Putamen (tissue), 1 donor: ENCODE results near the gene PAN3.

Experiments used
- DNase-seq: peaks from one replicate; pipeline ENCODE4 v3.0.0-alpha.2; 2016; ENCODE audit warnings: low spot score

The PAN3 gene

GRCh38 chr13:28229522-28230411 lies 91.4 kb downstream of the PAN3 start:
- no peak for DNase-seq

- DNase-seq = no peak
Measured at GRCh38 chr13:28231642-28232041, 93.3 kb downstream of the PAN3 start.

- DNase-seq = no peak
Measured at GRCh38 chr13:28237944-28238343, 99.6 kb downstream of the PAN3 start.

- no peak for DNase-seq
Measured at GRCh38 chr13:28239374-28239773, 101.0 kb downstream of the PAN3 start.

- no peak for DNase-seq
Measured at GRCh38 chr13:28245465-28245864, 107.1 kb downstream of the PAN3 start.

GRCh38 chr13:28246891-28247290 lies 108.5 kb downstream of the PAN3 start:
- no peak for DNase-seq

- DNase-seq = no peak
Measured at GRCh38 chr13:28248080-28248479, 109.7 kb downstream of the PAN3 start.

- DNase-seq = no peak
Measured at GRCh38 chr13:28250542-28250941, 112.2 kb downstream of the PAN3 start.

GRCh38 chr13:28251466-28251865 lies 113.1 kb downstream of the PAN3 start:
- DNase-seq = no peak

- no peak for DNase-seq
Measured at GRCh38 chr13:28252547-28252946, 114.2 kb downstream of the PAN3 start.

- no peak for DNase-seq
Measured at GRCh38 chr13:28257305-28257704, 119.0 kb downstream of the PAN3 start.

GRCh38 chr13:28258417-28258816 lies 120.1 kb downstream of the PAN3 start:
- no peak for DNase-seq

GRCh38 chr13:28267497-28267896 lies 129.2 kb downstream of the PAN3 start:
- no peak for DNase-seq

GRCh38 chr13:28268800-28269223 lies 130.5 kb downstream of the PAN3 start:
- DNase-seq = no peak

GRCh38 chr13:28271056-28271840 lies 132.9 kb downstream of the PAN3 start:
- DNase-seq = no peak

- no peak for DNase-seq
Measured at GRCh38 chr13:28273919-28274318, 135.6 kb downstream of the PAN3 start.

GRCh38 chr13:28282451-28282850 lies 144.1 kb downstream of the PAN3 start:
- DNase-seq = no peak

- DNase-seq = no peak
Measured at GRCh38 chr13:28283600-28283999, 145.3 kb downstream of the PAN3 start.

GRCh38 chr13:28286263-28286662 lies 147.9 kb downstream of the PAN3 start:
- no peak for DNase-seq

GRCh38 chr13:28297341-28297740 lies 159.0 kb downstream of the PAN3 start:
- DNase-seq = no peak

GRCh38 chr13:28299916-28300315 lies 161.6 kb downstream of the PAN3 start:
- DNase-seq = no peak

- no peak for DNase-seq
Measured at GRCh38 chr13:28301839-28302238, 163.5 kb downstream of the PAN3 start.

GRCh38 chr13:28306325-28306724 lies 168.0 kb downstream of the PAN3 start:
- no peak for DNase-seq
